SKM-1 (cell line): ENCODE data around the gene TNFRSF4.

Source experiments
- DNase-seq: peaks from one replicate; lab custom pipeline; 2025; ENCODE audit not compliant: unreplicated experiment; lab: John Stamatoyannopoulos, UW

Gene TNFRSF4

GRCh38 chr1:1245817-1246576 lies 32.0 kb upstream of the TNFRSF4 start:
- DNase-seq, result no peak

- DNase-seq, result no peak
Measured at GRCh38 chr1:1245178-1245816, 31.3 kb upstream of the TNFRSF4 start.

GRCh38 chr1:1244192-1244811 lies 30.3 kb upstream of the TNFRSF4 start:
- no peak for DNase-seq

GRCh38 chr1:1243807-1244191 lies 29.8 kb upstream of the TNFRSF4 start:
- no peak for DNase-seq

- no peak for DNase-seq
Measured at GRCh38 chr1:1243266-1243660, 29.3 kb upstream of the TNFRSF4 start.

- no peak for DNase-seq
Measured at GRCh38 chr1:1242461-1243265, 28.7 kb upstream of the TNFRSF4 start.

DNA sequence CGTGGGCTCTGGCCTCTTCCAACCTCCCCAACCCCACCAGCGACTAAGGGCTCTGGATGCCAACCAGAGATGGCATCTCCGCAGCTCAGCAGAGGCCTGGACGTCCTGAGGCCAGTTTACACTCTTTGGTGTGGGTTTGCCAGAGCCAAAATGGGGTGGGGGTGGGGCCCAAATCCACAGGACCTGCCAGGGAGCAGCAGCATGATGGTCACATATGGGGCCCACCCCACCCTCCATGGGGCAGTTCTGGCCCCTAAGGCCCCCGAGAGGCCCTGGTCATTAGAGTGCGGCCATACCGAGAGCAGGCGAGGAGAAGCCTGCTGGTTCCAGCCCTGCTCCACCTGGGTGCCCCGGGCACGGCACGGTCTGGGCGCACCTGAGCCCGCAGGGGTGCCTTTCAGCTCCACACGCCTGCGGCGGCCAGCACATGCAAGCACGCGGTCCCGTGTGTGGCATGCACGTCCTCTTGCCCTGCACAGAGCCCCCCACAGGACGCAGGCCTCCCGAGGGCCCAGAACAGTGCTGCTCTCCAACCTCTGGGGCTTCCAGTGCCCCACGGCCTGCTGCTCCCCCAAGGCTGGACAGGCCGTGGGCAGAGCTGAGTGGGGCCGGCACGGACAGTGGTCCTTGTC lies 27.8 kb upstream of the TNFRSF4 start:
- no peak for DNase-seq

- no peak for DNase-seq
Measured at GRCh38 chr1:1240822-1241587, 27.1 kb upstream of the TNFRSF4 start.

DNA sequence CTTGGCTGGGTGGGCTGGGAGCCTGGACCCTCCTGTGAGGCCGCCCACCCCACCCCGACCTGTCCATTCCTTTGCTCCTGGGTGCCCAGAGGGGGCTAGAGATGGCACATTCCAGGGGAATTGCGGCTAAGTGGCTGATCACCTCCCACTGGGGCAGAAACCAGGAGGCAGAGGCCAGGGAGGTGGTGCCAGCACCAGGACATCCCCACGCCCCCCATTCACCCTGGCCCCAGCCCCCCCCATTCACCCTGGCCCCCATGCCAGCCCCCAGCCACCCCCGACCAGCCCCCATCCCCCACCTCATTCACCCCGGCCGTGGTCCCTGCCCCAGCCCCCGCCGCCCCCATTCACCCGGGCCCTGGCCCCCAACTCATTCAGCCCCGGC lies 26.4 kb upstream of the TNFRSF4 start:
- no peak for DNase-seq

DNA sequence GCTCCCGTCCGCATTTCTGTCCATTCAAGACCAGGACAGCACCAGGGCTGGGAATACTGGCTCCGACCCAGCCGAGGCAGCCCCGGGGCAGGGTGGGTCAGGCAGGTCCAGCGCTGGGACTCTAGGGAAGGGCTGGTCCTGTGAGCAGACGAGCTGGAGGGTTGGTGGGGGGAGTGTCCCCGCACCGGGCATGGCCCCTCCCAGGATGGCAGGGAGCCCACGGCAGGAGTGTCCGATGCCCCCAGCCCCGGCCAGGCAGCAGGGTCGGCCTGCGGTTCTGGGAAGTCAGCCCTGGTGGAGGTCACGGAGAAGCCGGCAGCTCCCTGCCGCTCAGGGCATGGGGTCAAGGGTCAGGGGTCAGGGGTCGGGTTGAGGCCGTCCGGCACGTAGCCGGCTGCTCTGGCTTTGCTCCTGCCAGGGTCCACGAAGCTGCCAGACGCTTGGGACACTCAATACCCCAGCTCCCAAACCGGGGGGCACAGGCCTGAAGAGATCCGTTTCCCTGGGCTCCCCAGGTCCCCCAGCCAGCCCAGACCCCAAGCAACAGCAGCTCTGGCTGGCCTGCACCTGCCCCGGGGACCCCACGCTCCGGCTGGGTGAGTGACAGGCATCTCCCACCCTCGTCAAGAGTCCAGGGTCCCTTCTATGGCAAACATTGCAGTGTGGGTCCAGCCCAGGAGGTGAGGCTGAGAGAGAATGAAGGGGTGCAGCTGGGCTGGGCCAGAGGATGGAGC lies 25.8 kb upstream of the TNFRSF4 start:
- no peak for DNase-seq

GRCh38 chr1:1239227-1239613 lies 25.3 kb upstream of the TNFRSF4 start:
- no peak for DNase-seq

GRCh38 chr1:1238702-1239178 lies 24.8 kb upstream of the TNFRSF4 start:
- no peak for DNase-seq

- no peak for DNase-seq
Measured at GRCh38 chr1:1237874-1238701, 24.1 kb upstream of the TNFRSF4 start.

GRCh38 chr1:1236945-1237873 lies 23.3 kb upstream of the TNFRSF4 start:
- DNase-seq, result no peak

DNA sequence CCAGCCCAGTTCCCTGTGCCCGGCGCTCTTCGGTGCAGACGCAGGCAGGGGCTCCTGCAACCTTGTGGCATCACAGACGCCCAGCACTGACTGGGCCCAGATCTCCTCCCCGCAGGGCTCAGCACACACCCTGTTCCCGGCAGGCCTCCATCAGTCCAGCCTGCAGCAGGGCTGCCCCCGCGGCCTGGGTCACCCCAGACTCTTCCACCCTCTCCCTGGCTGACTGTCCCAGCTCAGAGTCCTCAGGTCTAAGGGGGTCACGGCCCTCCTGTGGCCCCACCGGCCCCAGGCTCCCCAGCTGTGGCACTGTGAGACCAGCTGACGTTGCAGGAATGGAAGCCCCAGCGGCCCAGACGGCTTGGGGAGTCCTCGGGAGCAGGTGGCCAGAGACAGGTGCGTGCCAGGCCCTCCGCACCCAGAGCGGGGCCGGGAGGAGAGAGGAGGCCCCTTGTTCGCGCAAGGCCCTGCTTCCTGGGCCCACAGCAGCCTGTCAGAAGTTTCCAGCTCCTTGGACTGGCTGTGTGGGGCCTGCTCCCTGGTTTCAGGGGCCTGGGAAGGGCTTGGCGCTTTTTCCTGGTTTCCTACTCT lies 22.3 kb upstream of the TNFRSF4 start:
- no peak for DNase-seq

- DNase-seq, result no peak
Measured at GRCh38 chr1:1235016-1235744, 21.2 kb upstream of the TNFRSF4 start.
